Measurements from ENCODE around the gene FKBP2.
"Not testable (repeated sequence)": the region's sequence is repeated elsewhere in the genome, so short reads cannot be mapped to it uniquely, and the experiment has no call there.

The FKBP2 gene

DNA sequence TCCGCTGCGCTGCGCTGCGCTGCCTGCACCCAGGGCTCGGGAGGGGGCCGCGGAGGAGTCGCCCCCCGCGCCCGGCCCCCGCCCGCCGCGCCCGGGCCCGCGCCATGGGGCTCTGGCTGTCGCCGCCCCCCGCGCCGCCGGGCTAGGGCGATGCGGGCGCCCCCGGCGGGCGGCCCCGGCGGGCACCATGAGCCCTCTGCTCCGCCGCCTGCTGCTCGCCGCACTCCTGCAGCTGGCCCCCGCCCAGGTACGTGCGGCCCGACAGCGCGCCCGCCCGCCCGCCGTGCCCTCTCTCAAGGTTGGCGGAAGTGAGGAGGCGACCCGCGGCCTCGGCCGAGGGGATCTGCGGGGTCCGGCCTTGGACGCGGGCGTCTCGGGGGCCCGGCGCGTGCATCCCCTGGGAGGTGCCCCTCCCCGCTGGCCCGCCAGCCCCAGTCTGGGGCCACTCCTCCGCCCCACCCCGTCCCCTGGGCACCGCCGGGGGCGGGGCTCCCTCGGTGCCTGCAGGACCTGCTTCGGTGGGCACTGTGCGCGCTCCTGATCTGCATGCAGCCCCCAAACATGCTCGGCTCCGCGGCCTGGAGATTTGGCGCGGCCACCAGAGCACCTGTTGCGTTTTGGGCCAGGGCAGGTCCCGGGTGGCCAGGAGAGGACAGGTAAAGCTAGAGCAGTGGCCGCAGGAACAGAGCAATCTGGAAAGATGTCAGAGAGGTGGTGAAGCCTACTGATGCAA, 6.1 kb upstream of the FKBP2 start:
- DNase-seq (ENCODE audit: low spot score): peak; percentile 53

DNA sequence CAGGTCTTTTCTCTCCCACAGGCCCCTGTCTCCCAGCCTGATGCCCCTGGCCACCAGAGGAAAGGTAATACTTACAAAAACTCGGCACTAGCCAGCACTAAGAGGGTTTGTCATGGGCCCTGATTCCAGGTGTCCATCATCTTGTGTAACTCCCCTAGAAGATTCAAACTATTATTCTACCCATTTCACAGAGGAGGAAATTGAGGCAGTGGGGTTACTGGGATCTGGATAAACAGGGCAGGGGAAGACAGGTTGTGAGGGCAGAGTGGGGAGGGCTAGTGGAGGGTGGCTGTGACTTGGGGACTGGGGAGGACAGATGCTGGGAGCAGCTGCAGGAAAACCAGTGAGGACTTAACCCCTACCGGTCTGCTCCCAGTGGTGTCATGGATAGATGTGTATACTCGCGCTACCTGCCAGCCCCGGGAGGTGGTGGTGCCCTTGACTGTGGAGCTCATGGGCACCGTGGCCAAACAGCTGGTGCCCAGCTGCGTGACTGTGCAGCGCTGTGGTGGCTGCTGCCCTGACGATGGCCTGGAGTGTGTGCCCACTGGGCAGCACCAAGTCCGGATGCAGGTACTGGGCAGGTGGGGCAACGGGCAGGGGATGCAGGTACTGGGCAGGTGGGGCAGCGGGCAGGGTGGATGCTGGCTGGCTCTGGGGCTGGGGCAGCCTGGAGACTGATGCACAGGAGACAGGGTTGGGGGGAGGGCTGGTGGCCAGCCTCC, 5.3 kb upstream of the FKBP2 start:
- DNase-seq (ENCODE audit: low spot score): no peak

DNA sequence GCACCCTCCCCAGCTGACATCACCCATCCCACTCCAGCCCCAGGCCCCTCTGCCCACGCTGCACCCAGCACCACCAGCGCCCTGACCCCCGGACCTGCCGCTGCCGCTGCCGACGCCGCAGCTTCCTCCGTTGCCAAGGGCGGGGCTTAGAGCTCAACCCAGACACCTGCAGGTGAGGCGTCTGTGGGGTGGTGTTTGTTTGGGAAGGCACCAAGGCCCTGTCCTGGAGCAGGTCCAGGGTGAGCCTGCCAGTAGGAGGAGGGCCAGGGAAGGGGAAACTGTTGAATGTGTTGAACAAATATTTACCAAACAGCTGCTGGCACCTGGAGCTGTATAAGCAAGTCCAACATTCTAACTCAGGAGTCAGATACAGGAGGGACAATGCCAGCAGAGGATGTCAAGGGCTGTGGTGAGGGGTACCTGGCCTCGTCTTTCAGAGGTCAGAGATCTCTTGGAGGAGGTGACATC, 3.4 kb upstream of the FKBP2 start:
- DNase-seq (ENCODE audit: low spot score): no peak

DNA sequence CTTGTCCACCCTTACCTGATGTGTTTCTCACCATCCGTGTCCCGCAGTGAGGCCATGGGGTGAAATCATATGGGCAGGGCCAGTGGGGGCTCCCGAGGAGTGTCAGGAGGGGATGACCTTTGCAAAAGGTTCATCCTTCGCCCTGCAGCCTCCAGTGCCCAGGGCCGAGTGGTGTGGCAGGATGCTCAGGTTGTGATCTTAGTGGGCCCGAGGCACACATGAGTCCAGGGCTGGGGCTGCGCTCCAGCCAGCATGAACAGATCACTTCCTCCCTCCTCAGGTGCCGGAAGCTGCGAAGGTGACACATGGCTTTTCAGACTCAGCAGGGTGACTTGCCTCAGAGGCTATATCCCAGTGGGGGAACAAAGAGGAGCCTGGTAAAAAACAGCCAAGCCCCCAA, 2.8 kb upstream of the FKBP2 start:
- no peak for DNase-seq (ENCODE audit: low spot score)

DNA sequence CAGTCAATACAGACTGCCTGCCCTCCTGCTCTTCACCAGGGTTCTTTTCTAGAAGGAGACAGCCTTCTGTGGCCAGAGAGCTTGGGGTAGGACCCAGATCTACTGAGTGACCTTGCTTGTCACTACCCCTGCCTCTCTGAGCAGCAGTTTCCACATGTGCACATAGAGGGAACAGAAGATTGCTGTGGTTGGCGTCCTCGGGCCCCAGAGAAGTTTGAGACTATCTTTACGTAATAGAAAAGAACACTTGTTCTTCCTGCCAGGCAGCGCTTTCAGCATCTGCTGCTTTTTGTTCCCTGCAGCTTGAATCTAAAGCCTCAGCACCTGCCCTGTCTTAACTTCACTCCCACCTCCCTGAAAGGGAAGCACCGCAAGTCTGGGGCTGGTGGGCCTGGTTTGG, 1.9 kb upstream of the FKBP2 start:
- DNase-seq (ENCODE audit: low spot score): no peak

DNA sequence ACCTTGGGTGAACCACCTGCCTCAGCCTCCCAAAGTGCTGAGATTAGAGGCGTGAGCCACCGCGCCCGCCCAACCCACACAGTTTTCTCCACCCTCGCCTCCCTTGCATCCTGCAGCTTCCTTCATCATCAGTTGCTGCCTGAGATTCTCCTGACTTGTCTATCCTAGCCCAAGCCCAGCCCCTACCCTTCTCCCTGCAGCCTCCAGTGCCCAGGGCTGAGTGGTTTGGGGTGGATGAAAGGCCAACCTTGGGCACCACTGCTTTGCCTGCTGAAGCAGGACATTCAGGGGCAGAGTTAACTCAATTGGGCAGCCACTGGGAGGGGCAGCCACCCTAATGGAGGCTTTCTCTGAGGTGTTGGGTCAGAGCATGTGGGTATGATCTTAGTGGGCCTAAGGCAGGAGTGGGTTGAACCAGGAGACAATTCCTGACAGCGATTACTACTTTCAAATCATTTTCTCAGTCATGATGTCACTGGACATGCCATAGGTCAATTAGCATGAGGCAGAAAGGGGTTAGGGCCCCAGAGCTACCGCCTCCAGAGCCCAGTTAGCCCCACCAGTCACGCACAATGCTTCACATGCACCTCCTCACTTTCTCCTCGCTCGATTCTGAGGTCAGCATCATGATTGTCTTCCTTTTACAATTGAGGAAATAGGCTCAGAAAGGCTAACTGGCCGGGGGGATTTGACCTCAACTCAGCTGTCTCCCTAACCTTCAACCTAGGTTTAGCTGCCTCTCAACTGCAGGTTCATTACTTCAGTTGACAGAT, 1.0 kb upstream of the FKBP2 start:
- no peak for DNase-seq (ENCODE audit: low spot score)

DNA sequence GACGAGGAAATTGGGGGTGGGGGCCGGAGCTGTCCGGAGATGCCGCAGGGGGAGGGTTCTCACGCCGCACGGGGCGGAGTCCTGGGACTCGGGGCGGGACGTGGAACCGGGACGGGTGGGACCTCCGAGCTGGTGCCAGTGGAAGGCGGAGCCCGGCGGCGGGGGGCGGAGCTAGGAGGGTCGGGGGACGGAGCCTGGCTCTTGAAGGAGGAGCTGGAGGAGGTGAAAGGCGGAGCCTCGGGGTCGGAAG, 271 bp downstream of the FKBP2 start:
- DNase-seq (ENCODE audit: low spot score): peak; percentile 99

DNA sequence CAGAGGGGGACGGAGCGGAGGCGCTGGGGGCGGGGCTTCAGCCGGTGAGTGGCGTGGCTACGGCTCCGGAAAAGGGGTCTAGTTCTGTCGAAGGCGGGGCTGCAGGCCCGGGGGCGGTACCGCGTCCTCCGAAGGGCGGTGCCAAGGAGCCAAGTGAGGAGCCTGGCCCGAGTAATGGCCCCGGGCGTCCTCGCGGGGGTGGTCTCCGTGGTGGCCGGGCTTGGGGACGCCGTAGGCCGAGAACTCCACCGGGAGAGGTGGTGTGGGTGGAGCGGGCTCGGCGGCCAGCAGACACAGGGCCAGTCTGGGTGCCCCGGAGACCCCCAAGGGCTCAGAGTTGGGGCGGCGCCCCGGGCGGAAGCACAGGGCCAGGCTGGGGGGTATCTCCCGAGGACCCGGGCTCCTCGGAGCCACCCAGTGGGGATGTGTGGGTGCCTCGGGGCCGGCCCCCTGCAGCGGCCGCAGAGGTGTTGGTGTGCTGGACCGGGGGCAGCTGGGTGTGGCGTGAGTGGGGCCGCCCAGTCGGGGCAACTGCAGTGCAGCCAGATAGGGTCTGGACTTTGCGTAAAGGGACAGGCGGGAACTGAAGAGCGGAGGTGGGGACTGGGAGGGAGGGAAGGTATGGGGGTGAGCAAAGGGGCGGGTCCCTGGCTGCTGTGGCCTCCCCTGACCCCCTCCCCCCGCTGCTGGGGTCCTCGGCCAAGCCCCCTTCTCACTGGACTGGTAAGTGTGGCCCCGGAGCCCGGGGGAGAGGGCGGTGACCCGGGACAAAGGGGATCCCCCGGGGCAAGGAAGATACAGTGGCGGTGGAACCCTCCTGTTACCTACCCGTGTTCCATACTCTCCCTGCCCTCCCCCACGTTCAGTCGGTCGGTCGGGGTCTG, 838 bp downstream of the FKBP2 start:
- DNase-seq (ENCODE audit: low spot score): peak; percentile 41

DNA sequence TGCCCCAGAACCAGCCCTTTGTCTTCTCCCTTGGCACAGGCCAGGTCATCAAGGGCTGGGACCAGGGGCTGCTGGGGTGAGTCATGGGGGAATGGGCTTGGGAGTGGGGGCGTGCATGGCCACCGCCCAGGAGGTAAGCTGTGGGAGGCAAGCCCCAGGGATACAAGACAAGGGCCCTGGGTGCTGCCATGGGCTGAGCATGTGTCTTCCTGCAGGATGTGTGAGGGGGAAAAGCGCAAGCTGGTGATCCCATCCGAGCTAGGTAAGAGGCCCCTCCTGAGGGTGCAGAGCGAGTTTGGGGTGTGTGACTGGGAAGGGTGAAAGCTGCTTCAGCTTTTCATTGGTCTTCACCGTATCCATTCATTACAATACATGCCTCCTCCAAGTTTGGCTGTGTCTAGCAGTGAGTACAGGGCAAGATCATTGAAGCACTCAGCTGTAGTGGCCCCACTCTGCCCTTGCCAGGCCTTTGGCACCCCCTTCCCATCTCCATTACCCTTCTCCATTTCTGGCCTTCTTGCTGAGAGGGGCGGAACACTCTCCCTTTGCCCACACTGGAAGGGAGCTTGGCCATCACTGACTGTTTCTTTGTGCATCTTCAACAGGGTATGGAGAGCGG, 2.5 kb downstream of the FKBP2 start:
- no peak for DNase-seq (ENCODE audit: low spot score)

DNA sequence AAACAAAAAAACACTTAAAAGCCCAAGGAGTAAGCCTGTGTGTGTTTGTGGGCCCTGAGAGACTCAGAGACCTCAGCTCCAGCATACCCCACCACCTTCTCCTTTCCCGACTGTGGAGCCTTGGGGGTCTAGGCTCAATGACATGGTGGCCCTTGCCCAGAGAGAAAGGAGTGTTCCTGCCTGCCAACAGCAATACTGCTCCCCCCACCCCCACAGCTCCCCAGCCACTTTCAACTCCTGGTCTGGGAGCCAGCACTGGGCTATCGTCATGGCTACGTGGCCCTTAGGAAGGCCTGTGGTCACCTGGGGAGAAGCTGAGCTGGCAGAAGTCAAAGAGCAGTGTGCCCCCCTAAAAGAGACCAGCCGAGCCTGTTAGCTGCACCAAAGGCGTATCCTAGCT, 3.2 kb downstream of the FKBP2 start:
- DNase-seq (ENCODE audit: low spot score): no peak

DNA sequence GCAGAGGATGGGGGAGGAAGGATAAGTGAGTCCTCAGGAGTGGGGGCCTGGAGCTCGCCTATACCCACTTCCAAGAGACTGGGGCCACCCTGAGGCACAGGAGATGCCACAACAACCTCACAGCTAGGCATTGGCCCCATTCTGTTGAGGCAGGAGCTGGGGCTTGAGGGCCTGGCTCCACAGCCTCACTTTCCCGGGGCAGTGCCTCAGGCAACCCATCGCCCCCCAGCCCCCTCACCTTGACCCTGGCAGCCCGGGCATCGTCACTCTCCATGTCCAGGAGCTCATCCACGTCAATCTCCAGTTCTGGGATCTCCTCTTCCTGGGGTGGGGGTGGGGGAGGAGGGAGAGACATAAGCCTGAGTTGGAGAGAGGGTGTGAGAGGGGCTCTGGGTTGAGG, 4.1 kb downstream of the FKBP2 start:
- DNase-seq (ENCODE audit: low spot score): no peak

DNA sequence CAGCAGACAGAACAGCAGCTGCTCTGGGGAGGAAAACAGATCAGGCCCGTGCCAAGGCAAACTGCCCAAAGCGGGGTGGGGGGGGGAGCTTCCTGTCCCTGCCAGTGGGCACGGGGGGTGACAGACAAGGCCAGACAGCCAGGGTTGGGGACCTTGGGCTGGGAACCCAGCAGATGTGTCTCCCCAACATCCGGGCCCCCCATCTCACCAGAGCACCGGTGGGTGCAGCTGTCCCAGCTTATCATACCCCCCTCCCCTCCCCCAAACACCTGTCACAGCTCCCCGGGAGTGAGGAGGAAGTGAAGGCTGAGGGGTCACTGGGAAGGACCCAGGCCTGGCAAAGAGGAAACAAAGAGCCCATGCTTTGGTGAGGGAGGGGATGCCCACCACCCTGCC, 4.5 kb downstream of the FKBP2 start:
- DNase-seq (ENCODE audit: low spot score): no peak

DNA sequence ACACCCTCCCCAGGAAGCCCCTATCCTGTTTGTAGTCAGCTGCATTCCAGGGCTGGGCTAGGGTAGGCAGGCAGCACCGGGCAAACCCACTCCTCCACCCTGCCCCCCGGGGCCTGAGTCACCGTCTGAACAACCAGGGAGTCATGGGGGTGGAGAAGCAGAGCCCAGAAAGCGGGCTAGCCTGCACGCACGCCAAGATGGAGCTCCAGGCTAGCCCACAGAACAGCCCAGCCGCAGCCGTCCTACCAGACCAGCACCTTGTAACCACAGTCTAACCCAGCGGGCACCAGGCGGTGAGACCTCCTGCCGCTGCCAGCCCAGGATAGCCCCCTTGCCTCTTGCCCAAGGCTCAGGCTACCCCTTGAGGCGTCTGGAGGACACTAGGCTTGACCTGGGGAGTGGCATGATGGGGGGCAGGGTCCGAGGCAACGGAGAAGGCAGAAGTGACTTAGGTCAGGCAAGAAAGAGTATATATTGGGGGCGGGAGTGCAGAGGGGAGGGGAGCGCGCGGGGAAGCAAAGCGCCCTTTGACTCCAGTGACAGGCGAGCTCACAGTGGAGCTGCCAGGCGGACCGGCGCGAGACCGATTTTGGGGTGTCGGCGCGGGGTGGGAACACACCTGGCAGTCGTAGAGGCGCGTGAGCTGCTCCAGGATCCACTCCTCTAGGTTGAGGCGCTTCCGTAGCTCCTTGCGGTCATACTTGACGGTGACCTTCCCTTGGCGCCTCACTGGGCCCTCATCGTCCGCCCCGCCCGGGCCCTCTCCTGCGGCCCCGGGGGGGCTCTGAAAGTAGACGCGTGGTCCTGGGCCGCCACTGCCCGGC, 5.1 kb downstream of the FKBP2 start:
- peak; percentile 88 for DNase-seq (ENCODE audit: low spot score)

DNA sequence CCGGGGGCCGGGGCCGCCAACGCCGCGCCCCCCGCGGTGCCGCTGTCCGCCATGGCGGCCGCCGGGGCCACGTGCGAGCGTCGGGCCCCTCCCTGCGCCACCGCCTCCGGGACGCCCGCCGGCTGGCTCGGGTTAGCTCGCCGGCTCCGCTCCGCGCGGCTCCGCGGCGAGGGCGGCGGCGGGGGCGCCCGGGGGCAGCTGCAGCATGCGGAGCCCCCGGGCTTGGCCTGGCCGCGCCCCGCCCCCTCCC, 5.7 kb downstream of the FKBP2 start:
- not testable (repeated sequence) for DNase-seq (ENCODE audit: low spot score)

DNA sequence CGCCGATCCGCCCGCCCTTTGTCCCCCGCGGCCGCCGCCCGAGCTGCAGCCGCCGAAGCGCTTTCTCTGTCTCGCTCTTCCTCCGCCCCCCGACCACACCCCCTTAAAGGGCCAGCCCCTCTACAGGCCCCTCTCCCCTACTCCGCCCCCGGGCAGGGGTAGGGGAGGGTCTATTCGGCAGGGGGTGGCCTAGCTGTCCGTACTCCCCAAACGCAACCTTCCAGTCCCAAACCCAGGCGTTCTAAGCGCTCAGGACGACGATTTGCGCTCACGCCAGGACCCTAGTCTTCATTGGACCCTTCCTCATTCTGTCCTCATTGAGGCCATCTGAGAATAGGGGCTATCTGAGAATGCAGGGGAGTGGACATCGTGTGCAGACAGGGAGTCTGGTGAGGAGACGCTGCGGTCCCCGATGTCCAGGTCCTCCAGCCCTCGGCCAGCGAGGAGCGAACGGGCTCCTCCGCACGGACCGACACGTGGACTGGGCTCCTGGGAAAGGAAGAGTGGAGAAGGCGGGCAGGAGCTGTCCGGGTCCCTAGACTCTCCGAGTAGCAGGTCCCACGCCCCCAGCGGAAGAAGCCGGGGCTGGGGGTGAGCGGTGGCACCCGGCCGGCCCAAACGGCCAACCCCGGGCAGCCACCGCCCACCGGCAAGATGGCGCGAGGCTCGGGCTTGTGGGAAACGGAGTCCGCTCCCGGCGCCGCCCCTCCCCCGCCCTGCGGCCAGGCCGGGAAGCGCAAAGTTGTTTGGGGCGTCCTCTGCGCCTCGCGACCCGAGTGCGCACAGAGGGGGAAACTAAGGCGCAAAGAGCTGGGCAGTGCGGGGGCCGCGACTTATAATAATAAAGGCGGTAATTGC, 6.2 kb downstream of the FKBP2 start, which contains the start of gene PPP1R14B:
PPP1R14B (minus strand) TSS at position 73 of the 858 bp plus-strand sequence. CDS start 270 bp downstream, outside the sequence.
- DNase-seq (ENCODE audit: low spot score): peak; percentile 94

DNA sequence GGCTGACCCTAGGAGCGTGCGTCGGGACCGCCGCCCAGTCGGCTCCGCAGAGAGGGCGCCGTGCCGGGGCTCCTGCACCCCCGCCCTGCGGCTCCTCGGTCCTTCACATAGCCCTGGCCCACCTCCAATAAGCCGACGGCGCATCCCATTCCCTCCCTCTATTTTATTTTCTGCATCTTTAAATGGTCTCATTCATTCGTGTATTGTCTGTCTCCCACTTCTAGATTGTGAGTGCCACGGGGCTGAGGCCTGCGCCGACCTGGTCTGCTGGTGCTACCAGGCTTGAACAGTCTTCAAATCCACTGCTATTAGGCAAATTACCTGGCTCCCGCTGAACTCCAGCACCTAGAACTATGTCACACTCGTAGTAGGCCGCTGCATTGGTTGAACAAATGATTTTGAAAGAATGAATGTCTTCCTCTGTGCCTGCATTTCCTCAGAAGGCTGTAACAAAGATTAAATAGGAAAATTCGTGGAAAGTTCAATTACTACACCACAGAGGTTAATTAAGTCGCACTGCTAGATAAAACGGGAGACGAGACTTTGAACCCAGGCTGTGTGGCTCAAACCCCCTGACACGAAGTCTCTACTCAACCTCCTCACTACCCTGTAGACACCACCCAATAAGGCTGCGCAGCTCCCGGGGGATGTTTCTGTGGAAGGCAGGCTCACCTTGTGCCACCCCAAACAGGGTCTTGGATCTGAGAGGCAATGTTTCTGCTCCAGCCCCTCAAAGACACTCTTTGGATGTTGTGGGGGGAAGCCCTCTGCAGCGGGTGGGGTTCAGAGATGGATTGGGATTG, 7.0 kb downstream of the FKBP2 start:
- no peak for DNase-seq (ENCODE audit: low spot score)

DNA sequence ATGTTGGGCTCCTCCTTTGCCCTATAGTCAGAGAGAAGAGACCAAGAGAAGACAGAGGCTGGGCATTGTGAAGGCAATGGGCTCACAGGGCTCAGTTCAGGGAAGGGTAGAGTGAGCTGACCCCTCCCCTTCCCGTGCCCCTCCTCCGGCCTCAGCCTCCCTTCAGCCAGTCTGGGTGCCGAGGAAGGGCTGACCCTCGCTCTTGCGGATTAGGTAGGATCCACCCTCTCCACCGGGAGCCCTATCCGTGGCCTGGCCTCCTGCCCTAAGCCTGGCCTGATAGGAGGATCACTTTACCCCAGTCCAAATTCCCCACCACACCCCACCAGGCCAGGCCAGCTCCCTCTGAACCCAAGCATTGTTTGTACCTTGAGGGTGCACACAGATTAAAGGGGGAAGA, 7.7 kb downstream of the FKBP2 start:
- no peak for DNase-seq (ENCODE audit: low spot score)

DNA sequence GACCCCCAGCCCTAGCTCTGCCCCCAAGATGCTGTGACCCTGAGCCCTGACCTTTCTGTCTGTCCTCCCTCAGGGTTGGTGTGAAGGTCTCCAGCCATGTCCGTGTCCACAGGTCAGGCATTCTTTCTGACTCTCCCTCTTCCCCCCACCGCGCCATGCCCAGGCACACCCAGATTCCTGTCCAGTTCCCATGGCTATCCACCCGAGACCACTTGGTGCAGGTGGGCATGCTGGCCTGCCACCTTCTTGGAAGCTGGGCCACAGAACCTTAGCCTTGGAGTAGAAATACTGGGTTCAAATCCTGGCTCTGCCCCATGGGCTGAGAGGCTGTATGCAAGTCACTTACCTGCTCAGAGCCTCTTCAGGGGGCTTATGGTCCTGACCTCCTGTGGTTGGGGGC, 8.1 kb downstream of the FKBP2 start:
- DNase-seq (ENCODE audit: low spot score): no peak

Measured in AG08396 (cell line).